Transverse colon (tissue), 4 donors: Measurements from ENCODE around the gene DOCK7. TPM values are rescaled to one million over a fixed set of nuclear protein-coding genes. Genes with fewer than 3 reads are reported as not detected.

ENCODE experiments used
- DNase-seq: peaks from one replicate; pipeline ENCODE4 v3.0.0-alpha.2; 2019
- H3K27ac ChIP-seq, 4 donors: fragments of 200-600 bp; sonication (generic); 2 replicates each; pipeline ENCODE4 v1.5.1; 2016 to 2018; ENCODE audit warnings: inconsistent platforms in 4 of 4
- H3K27me3 ChIP-seq: fragments of 200-600 bp; sonication (generic); 2 replicates; pipeline ENCODE4 v1.5.1; 2017; ENCODE audit warnings: inconsistent platforms
- H3K36me3 ChIP-seq, 4 donors: fragments of 200-600 bp; sonication (generic); 2 replicates each; pipeline ENCODE4 v1.5.1; 2017 to 2019; ENCODE audit warnings: inconsistent platforms in 4 of 4
- H3K4me1 ChIP-seq, 4 donors: fragments of 200-600 bp; sonication (generic); 2 replicates each; pipeline ENCODE4 v1.5.1; 2017 to 2020; ENCODE audit warnings: inconsistent platforms in 4 of 4
- H3K4me3 ChIP-seq, 4 donors: fragments of 200-600 bp; sonication (generic); 1 replicate in 1 of 4; 2 replicates in 3 of 4; pipeline versions ENCODE4 v1.5.1 to v1.6.1; 2017 to 2019; ENCODE audit warnings: inconsistent platforms in 4 of 4
- H3K9me3 ChIP-seq, 2 donors: fragments of 200-600 bp; sonication (generic); 2 replicates each; pipeline ENCODE4 v1.5.1; 2017 to 2019; ENCODE audit warnings: inconsistent platforms in 2 of 2
- CTCF ChIP-seq, 5 experiments: fragments of 200-600 bp in 3 of 5; fragments of 450-650 bp in 2 of 5; sonication (generic) in 3 of 5; IDR thresholded peaks; 1 replicate in 2 of 5; 2 replicates in 3 of 5; pipeline ENCODE4 v1.5.1; 2016 to 2017; ENCODE audit warnings: antibody characterized with exemption in 5 of 5, inconsistent platforms in 3 of 5, mild to moderate bottlenecking in 2 of 5, moderate library complexity in 1 of 5
- EP300 ChIP-seq: sonication (generic); formaldehyde crosslinking; IDR thresholded peaks from one replicate; pipeline ENCODE4 v1.6.1; 2017; ENCODE audit warnings: antibody characterized with exemption, low read depth
- POLR2A ChIP-seq: fragments of 450-650 bp; IDR thresholded peaks from one replicate; pipeline ENCODE4 v1.6.1; 2016; ENCODE audit warnings: antibody characterized with exemption, mild to moderate bottlenecking, moderate library complexity
- POLR2AphosphoS5 ChIP-seq, 3 donors: sonication (generic); formaldehyde crosslinking; IDR thresholded peaks; one replicate each; pipeline ENCODE4 v1.6.1; 2016; ENCODE audit warnings: antibody characterized with exemption in 3 of 3
- WGBS, 2 donors: methylation state at CpG; one replicate each; pipeline ENCODE4 v1.1.5; 2018; ENCODE audit warnings: low coverage in 1 of 2; 5-methylcytosine and 5-hydroxymethylcytosine counted together
- in situ Hi-C, 4 donors: fragments of 200-750 bp; cut with MboI; loops; one replicate each; pipeline versions ENCODE4 v1.15.0 to v1.15.1; 2017; ENCODE audit warnings: low sequenced_read_pairs in 3 of 4, low pct_ligation_motif_present in 1 of 4, low pct_unique_long_range_greater_than_20kb in 1 of 4
- intact Hi-C: fragments of 100-400 bp; cut with DNase I; formaldehyde crosslinking; loops from one replicate; pipeline ENCODE4 v1.15.1; 2023; ENCODE audit warnings: low total_unique reads
- total RNA-seq, 4 donors: library from RNA; depleted of rRNA; stranded (reverse); fragments of >200 nt; gene quantifications; one replicate each; pipeline ENCODE4 v1.1.0, GENCODE V29; 2016

DOCK7 gene
- total RNA-seq, 4 donors from 2014 or later = 33.7 to 138 (median 58.1) TPM

- H3K9me3 ChIP-seq = no peaks in the 10 kb centered on the region
- H3K27me3 ChIP-seq = no peaks in the 10 kb centered on the region
- H3K4me3 ChIP-seq = no peak overlapping the region
- peaks cover 14 to 65% (median 26%) of the 10 kb centered on the region in 4 donors for H3K4me1 ChIP-seq
- no peak for DNase-seq
- in situ Hi-C loops (loop anchor here in 3 of 4 donors (25.0 kb wide), 3 partner anchors 192 to 567 kb away; no protein-coding TSS in a partner anchor), intact Hi-C loops (no loop called here)
- no peak overlapping the region for H3K27ac ChIP-seq
- WGBS, 2 donors = 56 to 62% methylated on average over 4 to 5 of the region's 5 CpGs
- H3K36me3 ChIP-seq = no peaks in the 10 kb centered on the region
- TF ChIP-seq POLR2AphosphoS5 (IDR thresholded peaks at IDR 0.05) (no peak), EP300 (no peak), CTCF (IDR thresholded peaks at IDR 0.05) (no peak), POLR2A (no peak)
These were observed 40.8 kb upstream of the DOCK7 start for GRCh38 chr1:62728963-62729362.

GRCh38 chr1:62727656-62728407 is 39.6 kb upstream of the DOCK7 start:
- TF ChIP-seq CTCF (IDR thresholded peaks at IDR 0.05) = no peak
- no peak for TF ChIP-seq EP300
- TF ChIP-seq POLR2AphosphoS5 (IDR thresholded peaks at IDR 0.05) = no peak
- TF ChIP-seq POLR2A = no peak
- intact Hi-C loops = no loop called here
- in situ Hi-C loops = loop anchor here in 3 of 4 donors (25.0 kb wide), 3 partner anchors 191 to 566 kb away; no protein-coding TSS in a partner anchor
- Histone ChIP-seq H3K27me3 (no peaks in the 10 kb centered on the region), H3K36me3 (no peaks in the 10 kb centered on the region), H3K4me3 (no peak overlapping the region), H3K4me1 (peaks cover 14 to 59% (median 23%) of the 10 kb centered on the region in 4 donors), H3K9me3 (no peaks in the 10 kb centered on the region), H3K27ac (no peak overlapping the region)
- 84 to 100% methylated on average over 1 to 5 of the region's 5 CpGs for WGBS, 2 donors
- no peak for DNase-seq

DNA sequence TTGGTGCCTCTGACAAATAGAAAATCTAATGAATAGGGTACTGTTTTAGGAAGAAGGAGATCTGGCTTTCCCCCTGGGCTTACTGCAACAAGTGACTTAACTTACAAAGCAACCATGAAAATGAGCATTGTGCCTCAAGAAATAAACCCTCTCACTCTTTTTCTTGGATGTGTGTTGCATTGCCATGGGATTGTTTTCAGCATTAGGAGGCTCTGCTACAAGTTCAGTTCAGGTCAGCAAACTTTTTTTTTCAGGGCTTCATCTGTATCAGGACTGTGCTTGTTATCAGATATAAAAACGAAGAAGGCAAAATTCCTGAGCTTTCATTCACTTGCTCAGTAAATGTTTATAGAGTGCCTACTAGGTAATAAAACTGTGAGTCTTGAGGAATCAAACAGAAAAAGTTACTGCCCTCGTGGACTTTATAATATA is 37.8 kb upstream of the DOCK7 start:
- H3K27me3 ChIP-seq = no peaks in the 10 kb centered on the region
- H3K27ac ChIP-seq = peak overlapping the region; percentile 56 to 64 (median 58)
- 29 to 30% methylated on average over 1 to 2 of the region's 2 CpGs for WGBS, 2 donors
- intact Hi-C loops = no loop called here
- DNase-seq = no peak
- peaks cover 17 to 60% (median 29%) of the 10 kb centered on the region in 4 donors for H3K4me1 ChIP-seq
- TF ChIP-seq CTCF (IDR thresholded peaks at IDR 0.05) (no peak), POLR2AphosphoS5 (IDR thresholded peaks at IDR 0.05) (no peak), EP300 (no peak)
- in situ Hi-C loops = loop anchor here in 3 of 4 donors (25.0 kb wide), 3 partner anchors 189 to 564 kb away; no protein-coding TSS in a partner anchor
- no peaks in the 10 kb centered on the region for H3K36me3 ChIP-seq
- no peak overlapping the region for H3K4me3 ChIP-seq
- no peaks in the 10 kb centered on the region for H3K9me3 ChIP-seq

GRCh38 chr1:62725255-62725654 is 37.1 kb upstream of the DOCK7 start:
- Histone ChIP-seq H3K4me3 (no peak overlapping the region), H3K9me3 (no peaks in the 10 kb centered on the region), H3K27me3 (no peaks in the 10 kb centered on the region), H3K4me1 (peaks cover 17 to 67% (median 34%) of the 10 kb centered on the region in 4 donors), H3K27ac (peak overlapping the region; percentile 56 to 64 (median 58)), H3K36me3 (no peaks in the 10 kb centered on the region)
- DNase-seq = no peak
- TF ChIP-seq EP300 (no peak), CTCF (IDR thresholded peaks at IDR 0.05) (no peak), POLR2AphosphoS5 (IDR thresholded peaks at IDR 0.05) (no peak), POLR2A (no peak)
- 0 to 11% methylated on average over 1 of the region's 1 CpG for WGBS, 2 donors
- intact Hi-C loops (no loop called here), in situ Hi-C loops (loop anchor here in 3 of 4 donors (25.0 kb wide), 3 partner anchors 188 to 563 kb away; no protein-coding TSS in a partner anchor)
